ENCODE data around the gene PLOD1. TPM values are rescaled to one million over a fixed set of nuclear protein-coding genes. Genes with fewer than 3 reads are reported as not detected.

Gene PLOD1
- total and polyA plus RNA-seq, 2 of the 13 experiments (the other 11 are each of a cell fraction or from before 2014, with no cell fraction given) = 70.1 to 318 TPM

DNA sequence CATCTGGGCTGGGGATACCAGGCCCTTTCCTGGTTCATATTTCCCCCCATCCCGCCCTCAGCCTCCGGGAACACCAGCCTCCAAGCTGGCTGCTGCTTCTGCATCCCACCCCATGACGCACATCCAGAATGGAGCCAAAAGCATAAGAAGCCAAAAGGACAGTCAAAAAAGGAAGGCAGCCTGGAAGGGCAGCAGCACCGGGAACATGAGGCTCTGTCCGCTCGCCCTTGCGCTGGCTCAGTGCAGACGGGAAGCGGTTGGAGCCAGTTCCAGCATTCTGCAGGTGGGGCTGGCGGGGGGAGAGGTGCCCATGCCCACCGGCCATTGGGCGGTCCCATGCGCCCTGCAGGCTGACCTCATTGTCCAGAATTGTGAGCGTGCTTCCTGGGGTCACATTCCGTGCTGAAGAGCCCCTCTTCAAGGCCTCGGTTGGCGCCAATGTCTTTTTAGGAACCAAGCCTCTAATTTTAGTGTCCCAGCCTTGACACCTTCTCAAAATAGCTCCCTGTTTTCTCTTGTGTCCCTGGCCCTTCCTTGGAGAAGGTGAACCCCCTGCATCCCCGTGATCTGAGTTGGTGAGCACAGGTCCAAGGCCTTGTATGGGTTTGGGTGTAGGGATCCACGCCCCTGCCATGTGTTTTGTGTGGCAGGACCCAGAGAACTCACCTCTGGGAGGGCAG, 47.4 kb upstream of the PLOD1 start:
- TF ChIP-seq ARNT (IDR thresholded peaks at IDR 0.05) (no peak), ZNF354B (CRISPR knock-in tag; IDR thresholded peaks at IDR 0.05) (no peak), PHB2 (IDR thresholded peaks at IDR 0.05; ENCODE audit: partially characterized antibody) (no peak), SNAPC2 (CRISPR knock-in tag; IDR thresholded peaks at IDR 0.05) (no peak), PAX8 (CRISPR knock-in tag; IDR thresholded peaks at IDR 0.05; ENCODE audit: borderline replicate concordance) (no peak), EP300 (IDR thresholded peaks at IDR 0.05; ENCODE audit: low read depth in 2 of 2, low read length in 2 of 2) (no peak), EP300 (CRISPR knock-in tag; IDR thresholded peaks at IDR 0.05; ENCODE audit: borderline replicate concordance) (no peak), ZNF768 (CRISPR knock-in tag; IDR thresholded peaks at IDR 0.05) (no peak), ZNF20 (CRISPR knock-in tag; IDR thresholded peaks at IDR 0.05) (no peak), ZBTB3 (CRISPR knock-in tag; IDR thresholded peaks at IDR 0.05; ENCODE audit: borderline replicate concordance, low read depth) (no peak), ZMYM4 (CRISPR knock-in tag; IDR thresholded peaks at IDR 0.05) (no peak), SRY (CRISPR knock-in tag; IDR thresholded peaks at IDR 0.05) (no peak)
- TF ChIP-seq, protein P1, sequence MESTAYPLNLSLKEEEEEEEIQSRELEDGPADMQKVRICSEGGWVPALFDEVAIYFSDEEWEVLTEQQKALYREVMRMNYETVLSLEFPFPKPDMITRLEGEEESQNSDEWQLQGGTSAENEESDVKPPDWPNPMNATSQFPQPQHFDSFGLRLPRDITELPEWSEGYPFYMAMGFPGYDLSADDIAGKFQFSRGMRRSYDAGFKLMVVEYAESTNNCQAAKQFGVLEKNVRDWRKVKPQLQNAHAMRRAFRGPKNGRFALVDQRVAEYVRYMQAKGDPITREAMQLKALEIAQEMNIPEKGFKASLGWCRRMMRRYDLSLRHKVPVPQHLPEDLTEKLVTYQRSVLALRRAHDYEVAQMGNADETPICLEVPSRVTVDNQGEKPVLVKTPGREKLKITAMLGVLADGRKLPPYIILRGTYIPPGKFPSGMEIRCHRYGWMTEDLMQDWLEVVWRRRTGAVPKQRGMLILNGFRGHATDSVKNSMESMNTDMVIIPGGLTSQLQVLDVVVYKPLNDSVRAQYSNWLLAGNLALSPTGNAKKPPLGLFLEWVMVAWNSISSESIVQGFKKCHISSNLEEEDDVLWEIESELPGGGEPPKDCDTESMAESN (CRISPR knock-in tag; conservative IDR thresholded peaks at IDR 0.05) = no peak
- TF ChIP-seq, protein P2, sequence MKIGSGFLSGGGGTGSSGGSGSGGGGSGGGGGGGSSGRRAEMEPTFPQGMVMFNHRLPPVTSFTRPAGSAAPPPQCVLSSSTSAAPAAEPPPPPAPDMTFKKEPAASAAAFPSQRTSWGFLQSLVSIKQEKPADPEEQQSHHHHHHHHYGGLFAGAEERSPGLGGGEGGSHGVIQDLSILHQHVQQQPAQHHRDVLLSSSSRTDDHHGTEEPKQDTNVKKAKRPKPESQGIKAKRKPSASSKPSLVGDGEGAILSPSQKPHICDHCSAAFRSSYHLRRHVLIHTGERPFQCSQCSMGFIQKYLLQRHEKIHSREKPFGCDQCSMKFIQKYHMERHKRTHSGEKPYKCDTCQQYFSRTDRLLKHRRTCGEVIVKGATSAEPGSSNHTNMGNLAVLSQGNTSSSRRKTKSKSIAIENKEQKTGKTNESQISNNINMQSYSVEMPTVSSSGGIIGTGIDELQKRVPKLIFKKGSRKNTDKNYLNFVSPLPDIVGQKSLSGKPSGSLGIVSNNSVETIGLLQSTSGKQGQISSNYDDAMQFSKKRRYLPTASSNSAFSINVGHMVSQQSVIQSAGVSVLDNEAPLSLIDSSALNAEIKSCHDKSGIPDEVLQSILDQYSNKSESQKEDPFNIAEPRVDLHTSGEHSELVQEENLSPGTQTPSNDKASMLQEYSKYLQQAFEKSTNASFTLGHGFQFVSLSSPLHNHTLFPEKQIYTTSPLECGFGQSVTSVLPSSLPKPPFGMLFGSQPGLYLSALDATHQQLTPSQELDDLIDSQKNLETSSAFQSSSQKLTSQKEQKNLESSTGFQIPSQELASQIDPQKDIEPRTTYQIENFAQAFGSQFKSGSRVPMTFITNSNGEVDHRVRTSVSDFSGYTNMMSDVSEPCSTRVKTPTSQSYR (CRISPR knock-in tag; IDR thresholded peaks at IDR 0.05; ENCODE audit: borderline replicate concordance) = no peak
- TF ChIP-seq, protein P3, sequence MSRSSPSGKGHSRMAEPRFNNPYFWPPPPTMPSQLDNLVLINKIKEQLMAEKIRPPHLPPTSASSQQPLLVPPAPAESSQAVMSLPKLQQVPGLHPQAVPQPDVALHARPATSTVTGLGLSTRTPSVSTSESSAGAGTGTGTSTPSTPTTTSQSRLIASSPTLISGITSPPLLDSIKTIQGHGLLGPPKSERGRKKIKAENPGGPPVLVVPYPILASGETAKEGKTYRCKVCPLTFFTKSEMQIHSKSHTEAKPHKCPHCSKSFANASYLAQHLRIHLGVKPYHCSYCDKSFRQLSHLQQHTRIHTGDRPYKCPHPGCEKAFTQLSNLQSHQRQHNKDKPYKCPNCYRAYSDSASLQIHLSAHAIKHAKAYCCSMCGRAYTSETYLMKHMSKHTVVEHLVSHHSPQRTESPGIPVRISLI (CRISPR knock-in tag; IDR thresholded peaks at IDR 0.05; ENCODE audit: borderline replicate concordance) = no peak
- TF ChIP-seq, protein P4, sequence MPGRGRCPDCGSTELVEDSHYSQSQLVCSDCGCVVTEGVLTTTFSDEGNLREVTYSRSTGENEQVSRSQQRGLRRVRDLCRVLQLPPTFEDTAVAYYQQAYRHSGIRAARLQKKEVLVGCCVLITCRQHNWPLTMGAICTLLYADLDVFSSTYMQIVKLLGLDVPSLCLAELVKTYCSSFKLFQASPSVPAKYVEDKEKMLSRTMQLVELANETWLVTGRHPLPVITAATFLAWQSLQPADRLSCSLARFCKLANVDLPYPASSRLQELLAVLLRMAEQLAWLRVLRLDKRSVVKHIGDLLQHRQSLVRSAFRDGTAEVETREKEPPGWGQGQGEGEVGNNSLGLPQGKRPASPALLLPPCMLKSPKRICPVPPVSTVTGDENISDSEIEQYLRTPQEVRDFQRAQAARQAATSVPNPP (CRISPR knock-in tag; IDR thresholded peaks at IDR 0.05) = no peak
- no peak for DNase-seq (ENCODE audit: low spot score)
- Histone ChIP-seq H3K27ac (ENCODE audit: extremely low read length, insufficient read depth, low read length) (no peak overlapping the region), H3K4me2 (ENCODE audit: low read depth, low read length) (no peak overlapping the region), H3K36me3 (replicated peaks in 1 of 2; ENCODE audit: control insufficient read depth in 1 of 2, insufficient read depth in 2 of 2, low read length in 2 of 2) (no peaks in the 10 kb centered on the region), H3K9ac (ENCODE audit: insufficient read depth, low read depth, low read length) (no peak overlapping the region), H3K4me3 (replicated peaks in 1 of 3; ENCODE audit: insufficient read depth in 1 of 3, low read depth in 2 of 3, low read length in 3 of 3) (no peak overlapping the region), H3K79me2 (ENCODE audit: insufficient read depth, low read length) (no peaks in the 10 kb centered on the region), H3K27me3 (ENCODE audit: control insufficient read depth in 1 of 2, insufficient read depth in 2 of 2, low read length in 2 of 2) (peaks cover 0 to 5% of the 10 kb centered on the region in 2 experiments; a peak in 1 of 5 replicates), H3K9me3 (ENCODE audit: low read length) (no peaks in the 10 kb centered on the region), H4K20me1 (ENCODE audit: insufficient read depth, low read length) (no peaks in the 10 kb centered on the region), H3K4me1 (ENCODE audit: insufficient read depth, low read length) (peaks cover 68% of the 10 kb centered on the region), H2AFZ (ENCODE audit: low read length) (no peak overlapping the region)
- no peak for FAIRE-seq
- intact Hi-C loops (cut with micrococcal nuclease; ENCODE audit: unreplicated experiment) = no loop called here
- no peak for ATAC-seq
- BruUV-seq (replicated peaks) = no TSS peak
- ChIA-PET POLR2A (interaction anchor here (0.6 kb wide), 1 partner anchor 45 kb away, joined by 3 read pairs; no protein-coding TSS in a partner anchor), CTCF (ENCODE audit: low intra/inter-chr PET ratio, low total read pairs) (no interaction called here)
- 79% methylated on average over 9 of the region's 19 CpGs for WGBS (ENCODE audit: low lambda C conversion rate)
- in situ Hi-C loops (cut with HindIII; ENCODE audit: extremely low pct_ligation_motif_present, low pct_unique_long_range_greater_than_20kb) = no loop called here
